ENCODE measurements around the gene PCMTD2. TPM values are rescaled to one million over a fixed set of nuclear protein-coding genes. Genes with fewer than 3 reads are reported as not detected.

Gene PCMTD2
- total RNA-seq, 2 experiments from 2014 or later: 32.7 to 37.8 TPM

DNA sequence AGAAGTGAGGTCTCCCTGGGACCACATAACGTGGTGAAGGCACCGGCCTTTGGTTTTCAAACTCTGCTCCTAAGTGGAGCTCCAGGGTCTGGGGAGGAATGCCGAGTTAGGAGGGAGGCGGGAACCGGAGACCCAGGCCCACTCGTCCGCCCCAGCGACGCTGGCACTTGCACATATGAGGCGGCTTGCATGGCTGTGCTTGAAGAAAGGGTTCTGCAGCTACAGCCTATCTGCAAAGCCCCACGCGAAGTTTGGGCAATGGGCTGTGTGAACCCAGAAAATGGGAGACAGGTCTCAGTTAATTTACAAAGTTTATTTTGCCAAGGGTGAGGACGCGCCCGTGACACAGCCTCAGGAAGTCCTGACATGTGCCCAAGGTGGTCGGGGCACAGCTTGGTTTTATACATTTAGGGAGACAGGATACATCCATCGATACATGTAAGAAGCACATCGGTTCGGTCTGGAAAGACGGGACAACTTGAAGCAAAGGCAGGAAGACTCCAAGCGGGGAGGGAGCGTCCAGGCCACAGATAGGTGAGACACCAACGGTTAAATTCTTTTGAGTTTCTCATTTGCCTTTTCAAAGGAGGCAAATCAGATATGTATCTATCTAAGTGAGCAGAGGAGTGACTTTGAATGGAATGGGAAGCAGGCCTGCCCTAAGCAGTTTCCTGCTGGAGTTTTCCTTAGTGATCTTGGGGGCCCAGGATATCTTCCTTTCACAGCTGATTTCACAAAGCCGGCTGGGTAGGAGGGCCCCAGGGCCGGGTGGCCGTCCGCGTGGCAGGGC, 782 bp upstream of the PCMTD2 start:
- Mint-ChIP-seq H3K9me3 (ENCODE audit: low read depth) (no peaks in the 10 kb centered on the region), H3K36me3 (ENCODE audit: low read depth) (peaks cover 2% of the 10 kb centered on the region), H3K4me1 (peaks cover 38% of the 10 kb centered on the region), H3K27ac (peak overlapping the region; percentile 84), H3K27me3 (peaks cover 6% of the 10 kb centered on the region), H3K4me3 (peak overlapping the region; percentile 85)
- DNase-seq: no peak
- POLR2A ChIA-PET: no interaction called here
- no peak for ATAC-seq
- CTCF ChIA-PET: no interaction called here
- intact Hi-C loops (cut with DNase I, micrococcal nuclease): loop anchor here in 1 of 2 experiments (2.0 to 5.0 kb wide), 4 partner anchors 152 to 734 kb away; partner anchors contain the start of genes LKAAEAR1, OPRL1, PPDPF and PRPF6

DNA sequence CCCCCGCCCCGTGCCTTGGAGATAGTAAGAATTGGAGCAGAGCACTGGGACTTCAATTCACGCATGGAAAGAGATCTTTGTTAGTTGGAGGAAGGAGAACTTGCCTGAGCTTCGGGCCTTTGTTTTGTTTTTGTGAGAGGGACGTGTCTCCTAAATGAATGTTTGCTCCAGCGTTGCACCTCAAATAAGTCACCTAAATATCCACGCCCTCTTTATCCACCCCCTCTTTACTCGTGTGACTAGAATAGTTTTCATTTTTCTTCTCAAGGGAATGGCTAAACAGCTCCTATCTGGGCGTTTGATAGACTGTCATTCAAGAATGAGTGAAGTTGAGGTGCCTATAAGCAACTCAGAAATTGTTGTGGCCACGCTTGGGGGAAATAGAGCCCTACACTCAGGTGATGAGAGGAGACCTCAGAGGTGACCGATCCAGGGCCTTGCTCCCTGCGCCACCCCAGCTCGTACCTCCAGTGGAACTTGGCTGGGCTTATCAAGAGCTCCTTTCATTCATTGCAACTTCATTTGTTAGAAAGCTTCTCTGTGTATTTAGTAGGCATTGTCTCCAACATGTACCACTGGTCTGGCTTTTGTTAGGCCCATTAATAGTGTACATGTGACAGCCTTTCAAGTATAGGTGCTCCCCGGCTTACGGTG, 861 bp downstream of the PCMTD2 start:
- intact Hi-C loops (cut with DNase I, micrococcal nuclease): loop anchor here in 1 of 2 experiments (5.0 kb wide), 3 partner anchors 154 to 274 kb away; partner anchors contain the start of genes LKAAEAR1, OPRL1 and PRPF6
- peaks cover 54% of the 10 kb centered on the region for H3K4me1 Mint-ChIP-seq
- H3K27me3 Mint-ChIP-seq: peaks cover 4% of the 10 kb centered on the region
- H3K36me3 Mint-ChIP-seq (ENCODE audit: low read depth): peaks cover 2% of the 10 kb centered on the region
- no peak for DNase-seq
- peak; percentile 19 for ATAC-seq
- ChIA-PET CTCF (interaction anchor here (0.5 to 3.8 kb wide), 7 partner anchors 9 to 1868 kb away, joined by 3 to 24 read pairs (median 7); no protein-coding TSS in a partner anchor), POLR2A (no interaction called here)
- peak overlapping the region; percentile 85 for H3K4me3 Mint-ChIP-seq
- H3K27ac Mint-ChIP-seq: peak overlapping the region; percentile 92
- H3K9me3 Mint-ChIP-seq (ENCODE audit: low read depth): no peaks in the 10 kb centered on the region

DNA sequence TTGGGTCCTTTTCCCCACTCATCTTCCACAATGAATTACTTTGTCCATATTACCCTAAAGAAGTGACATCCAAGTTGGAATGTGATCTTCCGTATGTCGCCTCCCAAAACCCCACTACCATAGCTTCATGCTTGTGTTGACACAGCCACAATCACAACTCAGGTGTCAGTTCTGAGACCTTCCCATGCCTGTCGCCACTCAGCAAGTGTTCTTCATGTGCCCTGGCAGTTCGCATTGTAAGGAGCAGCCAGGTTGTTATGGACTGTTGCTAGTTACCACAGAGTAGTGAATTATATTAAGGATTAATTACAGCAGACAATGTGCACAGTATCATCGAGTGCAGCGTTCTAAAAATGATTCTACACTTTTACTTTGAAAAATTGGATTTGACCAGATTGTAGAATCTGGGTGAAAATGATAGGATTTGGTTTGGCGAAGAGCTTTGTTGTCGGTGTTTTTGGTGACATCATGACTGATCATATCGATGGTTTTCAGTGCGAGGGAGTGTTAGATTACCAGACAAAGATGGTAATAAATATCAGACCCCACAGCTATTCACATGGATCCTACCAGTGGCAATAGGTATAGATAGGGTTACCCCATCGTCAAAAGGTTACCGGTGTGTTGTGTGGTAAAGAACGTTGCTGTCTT, 1.7 kb downstream of the PCMTD2 start:
- Mint-ChIP-seq H3K4me1 (peaks cover 61% of the 10 kb centered on the region), H3K9me3 (ENCODE audit: low read depth) (no peaks in the 10 kb centered on the region), H3K4me3 (peak overlapping the region; percentile 85), H3K36me3 (ENCODE audit: low read depth) (peaks cover 2% of the 10 kb centered on the region), H3K27ac (peak overlapping the region; percentile 92), H3K27me3 (peaks cover 3% of the 10 kb centered on the region)
- DNase-seq: no peak
- no peak for ATAC-seq
- intact Hi-C loops (cut with DNase I, micrococcal nuclease): loop anchor here in 1 of 2 experiments (5.0 kb wide), 3 partner anchors 155 to 275 kb away; partner anchors contain the start of genes LKAAEAR1, OPRL1 and PRPF6
- ChIA-PET POLR2A (no interaction called here), CTCF (interaction anchor here (1.5 to 3.8 kb wide), 5 partner anchors 8 to 28 kb away, joined by 5 to 24 read pairs (median 10); no protein-coding TSS in a partner anchor)

GRCh38 chr20:64258071-64258823, 2.7 kb downstream of the PCMTD2 start:
- intact Hi-C loops (cut with DNase I, micrococcal nuclease): loop anchor here in 1 of 2 experiments (5.0 kb wide), 3 partner anchors 156 to 276 kb away; partner anchors contain the start of genes LKAAEAR1, OPRL1 and PRPF6
- Mint-ChIP-seq H3K4me1 (peaks cover 70% of the 10 kb centered on the region), H3K27me3 (no peaks in the 10 kb centered on the region), H3K27ac (peak overlapping the region; percentile 71), H3K9me3 (ENCODE audit: low read depth) (no peaks in the 10 kb centered on the region), H3K36me3 (ENCODE audit: low read depth) (peaks cover 2% of the 10 kb centered on the region), H3K4me3 (no peak overlapping the region)
- CTCF ChIA-PET: interaction anchor here (1.0 to 3.8 kb wide), 9 partner anchors 10 to 159 kb away, joined by 3 to 24 read pairs (median 4); no protein-coding TSS in a partner anchor
- DNase-seq (no peak), ATAC-seq (no peak)
- POLR2A ChIA-PET: no interaction called here

- H3K27ac Mint-ChIP-seq: peak overlapping the region; percentile 11
- no peak for DNase-seq
Observed at GRCh38 chr20:64260239-64260638, 4.7 kb downstream of the PCMTD2 start.

GRCh38 chr20:64261138-64261537, 5.6 kb downstream of the PCMTD2 start:
- no peaks in the 10 kb centered on the region for H3K9me3 Mint-ChIP-seq (ENCODE audit: low read depth)
- POLR2A ChIA-PET: no interaction called here
- intact Hi-C loops (cut with DNase I, micrococcal nuclease): no loop called here
- no peaks in the 10 kb centered on the region for H3K27me3 Mint-ChIP-seq
- ATAC-seq (peak; percentile 57), DNase-seq (peak; percentile 38)
- CTCF ChIA-PET: interaction anchor here (0.5 to 2.2 kb wide), 8 partner anchors 11 to 272 kb away, joined by 3 to 11 read pairs (median 4); no protein-coding TSS in a partner anchor
- H3K27ac Mint-ChIP-seq: peak overlapping the region; percentile 69
- H3K36me3 Mint-ChIP-seq (ENCODE audit: low read depth): peaks cover 4% of the 10 kb centered on the region
- peaks cover 82% of the 10 kb centered on the region for H3K4me1 Mint-ChIP-seq
- H3K4me3 Mint-ChIP-seq: no peak overlapping the region

More at GRCh38 chr20:64260239-64260638, 4.7 kb downstream of the PCMTD2 start:
- intact Hi-C loops (cut with DNase I, micrococcal nuclease): no loop called here
- H3K36me3 Mint-ChIP-seq (ENCODE audit: low read depth): peaks cover 4% of the 10 kb centered on the region
- H3K4me1 Mint-ChIP-seq: peaks cover 80% of the 10 kb centered on the region
- CTCF ChIA-PET: interaction anchor here (1.2 to 2.2 kb wide), 3 partner anchors 12 to 26 kb away, joined by 4 to 11 read pairs (median 4); no protein-coding TSS in a partner anchor
- POLR2A ChIA-PET: no interaction called here
- no peak overlapping the region for H3K4me3 Mint-ChIP-seq
- ATAC-seq: no peak
- H3K27me3 Mint-ChIP-seq: no peaks in the 10 kb centered on the region
- H3K9me3 Mint-ChIP-seq (ENCODE audit: low read depth): no peaks in the 10 kb centered on the region

- Mint-ChIP-seq H3K9me3 (ENCODE audit: low read depth) (no peaks in the 10 kb centered on the region), H3K4me3 (no peak overlapping the region), H3K27me3 (no peaks in the 10 kb centered on the region), H3K36me3 (ENCODE audit: low read depth) (peaks cover 3% of the 10 kb centered on the region), H3K27ac (no peak overlapping the region), H3K4me1 (peaks cover 55% of the 10 kb centered on the region)
- ATAC-seq (no peak), DNase-seq (no peak)
- ChIA-PET CTCF (interaction anchor here (1.0 kb wide), 1 partner anchor 19 kb away, joined by 4 read pairs; no protein-coding TSS in a partner anchor), POLR2A (no interaction called here)
- intact Hi-C loops (cut with DNase I, micrococcal nuclease): no loop called here
Observed at GRCh38 chr20:64264091-64264490, 8.5 kb downstream of the PCMTD2 start.

GRCh38 chr20:64265201-64265600, 9.7 kb downstream of the PCMTD2 start:
- Mint-ChIP-seq H3K4me1 (peaks cover 45% of the 10 kb centered on the region), H3K36me3 (ENCODE audit: low read depth) (peaks cover 7% of the 10 kb centered on the region), H3K9me3 (ENCODE audit: low read depth) (no peaks in the 10 kb centered on the region)

DNA sequence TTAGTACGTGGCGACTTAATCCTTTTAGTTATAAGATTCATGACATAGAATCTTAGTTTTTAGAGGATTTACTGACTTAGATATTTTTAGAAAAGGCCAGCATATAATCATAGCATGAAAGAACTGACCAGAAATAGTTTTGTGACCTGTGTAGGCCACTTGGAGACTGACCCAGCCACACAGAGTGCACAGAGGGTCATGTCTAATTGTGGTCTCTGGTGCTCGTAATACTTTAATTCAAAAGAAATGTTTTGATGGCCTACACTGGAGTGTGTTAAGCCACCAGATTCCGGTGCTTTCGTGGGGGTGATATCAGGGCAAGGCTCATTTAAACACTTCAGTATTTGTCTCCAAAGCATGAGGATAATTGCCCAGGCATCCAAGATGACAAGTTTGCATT, 11.4 kb downstream of the PCMTD2 start:
- DNase-seq (no peak), ATAC-seq (no peak)
- H3K36me3 Mint-ChIP-seq (ENCODE audit: low read depth): peaks cover 9% of the 10 kb centered on the region
- CTCF ChIA-PET: interaction anchor here (1.4 kb wide), 1 partner anchor 17 kb away, joined by 4 read pairs; no protein-coding TSS in a partner anchor
- POLR2A ChIA-PET: no interaction called here
- intact Hi-C loops (cut with DNase I, micrococcal nuclease): no loop called here
- H3K4me1 Mint-ChIP-seq: peaks cover 28% of the 10 kb centered on the region
- H3K4me3 Mint-ChIP-seq: no peak overlapping the region
- no peak overlapping the region for H3K27ac Mint-ChIP-seq
- H3K9me3 Mint-ChIP-seq (ENCODE audit: low read depth): no peaks in the 10 kb centered on the region
- H3K27me3 Mint-ChIP-seq: no peaks in the 10 kb centered on the region

More at GRCh38 chr20:64265201-64265600, 9.7 kb downstream of the PCMTD2 start:
- DNase-seq: no peak
- CTCF ChIA-PET: interaction anchor here (1.0 to 1.9 kb wide), 2 partner anchors 8 to 18 kb away, joined by 4 to 7 read pairs; no protein-coding TSS in a partner anchor
- Mint-ChIP-seq H3K4me3 (no peak overlapping the region), H3K27ac (no peak overlapping the region), H3K27me3 (no peaks in the 10 kb centered on the region)
- POLR2A ChIA-PET: no interaction called here
- ATAC-seq: no peak
- intact Hi-C loops (cut with DNase I, micrococcal nuclease): no loop called here

GRCh38 chr20:64268174-64268573, 12.6 kb downstream of the PCMTD2 start:
- POLR2A ChIA-PET: no interaction called here
- peaks cover 18% of the 10 kb centered on the region for H3K4me1 Mint-ChIP-seq
- intact Hi-C loops (cut with DNase I, micrococcal nuclease): no loop called here
- ATAC-seq (no peak), DNase-seq (no peak)
- no peak overlapping the region for H3K4me3 Mint-ChIP-seq
- CTCF ChIA-PET: interaction anchor here (0.8 to 1.4 kb wide), 3 partner anchors 9 to 18 kb away, joined by 3 to 5 read pairs (median 4); no protein-coding TSS in a partner anchor
- H3K27me3 Mint-ChIP-seq: no peaks in the 10 kb centered on the region
- H3K9me3 Mint-ChIP-seq (ENCODE audit: low read depth): no peaks in the 10 kb centered on the region
- no peak overlapping the region for H3K27ac Mint-ChIP-seq
- H3K36me3 Mint-ChIP-seq (ENCODE audit: low read depth): peaks cover 9% of the 10 kb centered on the region
